ENCODE measurements around the gene SUPT3H.
"Not testable (repeated sequence)": the region's sequence is repeated elsewhere in the genome, so short reads cannot be mapped to it uniquely, and the experiment has no call there.

Gene SUPT3H

DNA sequence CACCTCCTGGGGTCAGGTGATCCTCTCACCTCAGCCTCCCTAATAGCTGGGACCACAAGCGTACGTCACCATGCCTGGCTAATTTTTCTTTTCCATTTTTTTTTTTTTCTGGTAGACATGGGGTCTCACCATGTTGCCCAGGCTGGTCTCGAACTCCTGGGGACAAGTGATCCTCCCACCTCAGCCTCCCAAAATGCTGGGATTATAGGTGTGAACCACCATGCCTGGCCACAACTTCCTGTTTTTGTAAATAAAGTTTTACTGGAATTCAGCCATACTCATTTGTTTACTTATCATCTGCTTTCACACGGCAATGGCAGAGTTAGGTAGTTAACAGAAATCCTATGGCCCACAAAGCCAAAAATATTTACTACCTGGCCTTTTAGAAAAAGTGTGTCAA lies 57.4 kb downstream of the SUPT3H start:
- DNase-seq, result no peak

DNA sequence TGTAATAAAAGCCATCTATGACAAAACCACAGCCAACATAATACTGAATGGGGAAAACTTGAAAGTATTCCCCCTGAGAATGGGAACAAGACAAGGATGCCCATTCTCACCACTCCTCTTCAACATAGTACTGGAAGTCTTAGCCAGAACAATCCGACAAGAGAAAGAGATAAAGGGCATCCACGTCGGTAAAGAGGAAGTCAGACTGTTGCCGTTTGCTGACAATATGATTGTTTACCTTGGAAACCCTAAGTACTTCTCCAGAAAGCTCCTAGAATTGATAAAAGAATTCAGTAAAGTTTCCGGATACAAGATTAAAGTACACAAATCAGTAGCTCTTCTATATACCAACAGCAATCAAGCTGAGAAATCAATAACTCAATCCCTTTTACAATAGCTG lies 63.6 kb downstream of the SUPT3H start:
- DNase-seq, result no peak

DNA sequence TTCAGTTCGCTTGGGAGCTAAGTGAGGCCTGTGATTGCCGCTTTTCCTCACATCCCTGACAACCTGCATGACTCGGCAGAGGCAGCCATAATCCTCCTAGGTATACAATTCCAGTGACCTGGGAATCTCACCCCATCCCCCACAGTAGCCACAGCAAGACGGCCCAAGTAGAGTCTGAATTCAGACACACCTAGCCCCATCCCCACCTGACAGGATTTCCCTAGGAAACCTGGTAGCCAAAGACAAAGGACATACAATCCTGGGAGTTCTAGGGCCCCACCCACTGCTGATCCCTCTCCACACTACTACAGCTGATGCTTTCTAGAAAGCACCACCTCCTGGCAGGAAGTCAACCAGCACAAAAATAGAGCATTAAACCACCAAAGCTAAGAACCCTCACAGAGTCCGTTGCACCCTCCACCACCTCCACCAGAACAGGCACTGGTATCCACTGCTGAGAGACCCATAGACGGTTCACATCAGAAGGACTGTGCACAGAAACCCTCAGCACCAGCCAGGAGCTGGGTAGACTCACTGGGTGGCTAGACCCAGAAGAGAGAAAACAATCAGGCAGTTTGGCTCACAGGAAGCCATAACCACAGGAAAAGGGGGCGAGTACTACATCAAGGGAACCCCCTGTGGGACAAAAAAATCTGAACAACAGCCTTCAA lies 67.5 kb downstream of the SUPT3H start:
- peak; percentile 3 for DNase-seq

DNA sequence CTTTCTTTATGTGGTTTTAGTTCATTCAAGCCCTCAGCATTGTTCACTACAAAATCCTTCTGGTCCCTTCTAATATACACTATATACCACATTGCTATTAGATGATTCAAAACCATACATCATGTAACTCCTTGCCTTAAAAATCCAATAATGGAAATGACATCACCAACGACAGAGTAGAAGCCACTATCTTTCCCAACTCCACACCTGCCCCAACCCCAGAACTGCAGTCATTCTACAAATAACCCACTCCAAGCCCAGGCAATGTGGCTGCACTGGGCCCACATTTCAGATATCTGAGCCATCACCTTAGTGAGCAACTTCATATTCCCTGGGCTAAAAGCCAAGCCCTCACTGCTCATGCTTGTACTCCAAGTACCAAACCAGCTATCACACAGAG lies 72.2 kb downstream of the SUPT3H start:
- DNase-seq, result no peak

DNA sequence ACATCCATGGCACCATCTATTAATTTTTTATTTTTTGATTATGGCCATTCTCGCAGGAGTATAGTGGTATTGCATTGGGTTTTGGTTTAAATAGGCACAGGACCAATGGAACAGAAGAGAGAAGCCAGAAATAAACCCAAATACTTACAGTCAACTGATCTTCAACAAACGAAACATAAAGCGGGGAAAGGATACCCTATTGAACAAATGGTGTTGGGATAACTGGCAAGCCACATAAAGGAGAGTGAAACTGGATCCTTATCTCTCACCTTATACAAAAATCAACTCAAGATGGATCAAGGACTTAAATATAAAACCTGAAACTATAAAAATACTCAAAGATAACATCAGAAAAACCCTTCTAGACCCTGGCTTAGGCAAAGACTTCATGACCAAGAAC lies 74.9 kb downstream of the SUPT3H start:
- no peak for DNase-seq

DNA sequence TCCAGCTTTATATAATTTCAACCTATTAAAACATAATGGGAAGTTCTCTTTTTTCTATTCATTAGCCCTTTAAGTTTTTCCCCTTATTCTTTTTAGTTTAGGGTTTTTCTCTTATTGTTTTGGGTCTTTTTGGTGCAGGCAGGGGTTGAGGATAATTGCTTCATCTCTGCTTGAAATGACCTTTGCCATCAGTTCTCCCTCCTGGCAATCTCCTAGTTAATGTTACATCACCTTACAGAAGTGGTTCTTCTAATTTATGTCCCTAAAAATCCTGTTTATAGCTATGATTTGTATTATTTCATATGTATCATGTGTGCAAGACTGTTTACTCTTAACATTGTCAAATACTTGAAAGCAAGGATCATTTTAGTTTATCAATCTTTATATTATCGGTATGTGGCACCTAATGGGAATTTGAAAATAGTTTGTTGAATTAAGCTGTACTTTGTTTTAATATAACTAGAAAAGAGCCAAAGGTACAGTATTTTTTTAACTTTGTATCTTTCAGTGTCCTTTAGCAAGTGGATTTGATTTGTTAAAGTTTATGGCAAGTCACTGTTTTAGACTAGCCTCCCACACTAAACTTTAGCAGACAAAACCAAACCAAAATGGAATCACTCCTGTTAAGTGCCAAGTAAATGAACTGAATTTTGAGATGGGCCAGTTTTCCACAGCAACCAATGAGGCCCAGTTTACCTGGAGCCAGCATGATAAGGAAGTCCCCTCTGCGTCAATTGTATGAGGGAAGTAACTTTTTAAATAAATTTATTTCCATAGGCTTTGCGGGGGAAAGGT lies 76.2 kb downstream of the SUPT3H start:
- DNase-seq, result no peak

DNA sequence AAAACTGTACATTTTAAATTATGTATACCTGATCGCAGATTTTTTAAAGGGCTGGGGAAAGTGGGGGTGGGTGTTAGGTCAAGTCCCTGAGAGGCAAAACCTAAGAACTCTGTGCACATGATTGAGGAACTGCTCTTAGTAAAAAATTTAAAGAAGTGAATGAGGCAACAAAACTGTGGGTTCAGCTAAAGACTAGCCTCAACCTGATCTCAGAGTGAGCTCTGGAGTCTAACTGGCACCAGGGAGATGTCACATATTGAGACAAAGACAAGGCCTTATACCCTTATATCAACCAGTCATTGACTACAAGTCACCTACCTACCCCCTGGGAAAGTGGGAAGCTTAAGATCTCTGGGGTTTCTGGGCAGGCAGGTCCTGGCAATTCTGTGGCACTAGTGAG lies 77.0 kb downstream of the SUPT3H start:
- DNase-seq, result no peak

DNA sequence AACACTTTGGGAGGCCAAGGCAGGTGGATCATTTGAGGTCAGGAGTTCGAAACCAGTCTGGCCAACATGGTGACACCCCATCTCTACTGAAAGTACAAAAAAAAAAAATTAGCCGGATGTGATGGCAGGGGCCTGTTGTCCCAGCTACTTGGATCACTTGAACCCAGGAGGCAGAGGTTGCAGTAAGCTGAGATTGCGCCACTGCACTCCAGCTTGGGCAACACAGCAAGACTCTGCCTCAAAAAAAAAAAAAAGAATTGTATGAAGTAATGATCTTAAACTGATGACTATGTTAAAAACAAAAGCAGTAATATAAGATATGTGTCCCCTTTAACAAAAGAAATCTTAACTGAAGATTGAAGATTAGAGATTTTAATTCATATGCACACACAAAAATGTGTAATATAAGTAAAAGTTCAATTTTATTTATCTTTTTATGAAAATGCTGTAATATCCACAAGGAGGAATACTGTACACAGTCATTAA lies 78.6 kb downstream of the SUPT3H start:
- DNase-seq, result no peak

DNA sequence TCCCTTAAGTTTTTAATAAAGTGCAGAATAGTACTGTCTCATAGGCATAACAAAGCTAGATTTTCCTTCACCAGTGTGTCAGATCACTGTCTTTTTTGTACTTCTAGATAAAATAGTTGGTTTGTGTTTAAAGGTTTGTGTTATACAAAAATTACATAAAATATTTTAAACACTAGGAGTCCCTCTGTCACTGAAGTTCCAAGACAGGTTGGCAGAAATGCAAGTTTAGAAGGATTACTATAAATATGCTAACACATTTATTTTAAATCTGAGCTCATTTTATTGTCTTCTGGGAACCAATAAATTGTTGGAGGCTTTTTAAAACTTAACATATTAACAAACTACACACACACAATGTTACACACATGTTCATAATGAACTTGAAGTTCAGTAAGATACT lies 80.4 kb downstream of the SUPT3H start:
- DNase-seq, result no peak

DNA sequence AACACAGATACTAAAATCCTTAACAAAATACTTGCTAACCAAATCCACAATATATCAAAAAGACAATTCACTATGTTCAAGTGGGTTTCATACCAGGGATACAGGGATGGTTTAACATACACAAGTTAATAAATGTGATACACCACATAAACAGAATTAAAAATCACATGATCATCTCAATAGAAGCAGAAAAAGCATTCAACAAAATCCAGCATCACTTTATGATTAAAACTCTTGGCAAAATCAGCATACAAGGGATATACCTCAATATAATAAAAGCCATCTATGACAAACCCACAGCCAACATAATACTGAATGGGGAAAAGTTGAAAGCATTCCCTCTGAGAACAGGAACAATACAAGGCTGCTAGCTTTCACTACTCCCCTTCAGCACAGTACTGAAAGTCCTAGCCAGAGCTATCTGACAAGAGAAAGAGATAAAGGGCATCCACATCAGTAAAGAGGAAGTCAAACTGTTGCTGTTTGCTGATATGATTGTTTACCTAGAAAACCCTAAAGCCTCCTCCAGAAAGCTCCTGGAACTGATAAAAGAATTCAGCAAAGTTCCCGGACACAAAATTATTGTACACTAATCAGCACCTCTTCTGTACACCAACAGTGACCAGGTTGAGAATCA lies 83.6 kb downstream of the SUPT3H start:
- DNase-seq, result not testable (repeated sequence)

DNA sequence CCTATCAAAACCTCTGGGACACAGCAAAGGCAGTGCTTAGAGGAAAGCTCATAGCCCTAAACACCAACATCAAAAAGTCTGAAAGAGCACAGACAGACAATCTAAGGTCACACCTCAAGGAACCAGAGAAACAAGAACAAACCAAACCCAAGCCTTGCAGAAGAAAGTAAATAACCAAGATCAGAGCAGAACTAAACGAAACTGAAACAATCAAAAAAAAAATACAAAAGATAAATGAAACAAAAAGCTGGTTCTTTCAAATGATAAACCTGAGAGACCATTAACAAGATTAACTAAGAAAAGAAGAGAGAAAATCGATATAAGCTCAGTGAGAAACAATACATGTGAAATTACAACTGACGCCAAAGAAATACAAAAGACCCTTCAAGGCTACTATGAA lies 84.4 kb downstream of the SUPT3H start:
- DNase-seq, result no peak

DNA sequence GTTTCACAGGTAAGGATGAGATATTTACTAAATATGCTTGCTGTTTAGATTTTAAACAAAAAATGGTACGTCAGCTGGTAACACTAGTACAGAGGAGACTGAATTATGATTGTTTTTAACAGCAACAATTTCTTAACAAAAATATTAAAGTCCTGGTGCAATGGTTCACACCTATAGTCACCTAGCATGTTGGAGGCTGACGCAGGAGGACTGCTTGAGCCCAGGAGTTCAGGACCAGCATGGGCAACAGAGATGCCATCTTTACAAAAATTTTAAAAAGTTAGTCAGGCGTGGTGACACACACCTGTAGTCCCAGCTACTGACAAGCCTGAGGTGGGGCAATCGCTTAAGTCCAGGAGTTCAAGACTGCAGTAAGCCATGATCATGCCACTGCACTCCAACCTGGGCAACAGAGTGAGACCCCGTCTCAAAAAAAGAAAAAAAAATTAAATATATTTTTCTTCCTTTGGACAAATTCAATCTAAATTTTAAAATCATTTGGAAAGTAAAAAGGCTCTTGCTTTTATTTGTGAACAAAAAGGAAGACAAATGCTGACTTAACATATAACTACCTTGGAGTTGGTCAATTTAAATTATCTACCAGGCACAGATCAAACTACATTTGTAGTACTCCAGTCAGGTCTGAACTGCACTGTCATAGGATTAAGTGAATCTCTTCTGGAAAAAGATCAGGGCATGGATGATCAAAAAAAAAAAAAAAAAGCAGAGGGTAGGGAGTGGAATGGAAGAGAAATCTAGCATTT lies 87.8 kb downstream of the SUPT3H start:
- no peak for DNase-seq

DNA sequence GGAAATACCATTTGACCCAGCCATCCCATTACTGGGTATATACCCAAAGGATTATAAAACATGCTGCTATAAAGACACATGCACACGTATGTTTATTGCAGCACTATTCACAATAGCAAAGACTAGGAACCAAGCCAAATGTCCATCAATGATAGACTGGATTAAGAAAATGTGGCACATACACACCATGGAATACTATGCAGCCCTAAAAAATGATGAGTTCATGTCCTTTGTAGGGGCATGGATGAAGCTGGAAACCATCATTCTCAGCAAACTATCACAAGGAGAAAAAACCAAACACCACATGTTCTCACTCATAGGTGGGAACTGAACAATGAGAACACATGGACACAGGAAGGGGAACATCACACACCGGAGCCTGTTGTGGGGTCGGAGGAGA lies 91.0 kb downstream of the SUPT3H start:
- DNase-seq, result not testable (repeated sequence)

DNA sequence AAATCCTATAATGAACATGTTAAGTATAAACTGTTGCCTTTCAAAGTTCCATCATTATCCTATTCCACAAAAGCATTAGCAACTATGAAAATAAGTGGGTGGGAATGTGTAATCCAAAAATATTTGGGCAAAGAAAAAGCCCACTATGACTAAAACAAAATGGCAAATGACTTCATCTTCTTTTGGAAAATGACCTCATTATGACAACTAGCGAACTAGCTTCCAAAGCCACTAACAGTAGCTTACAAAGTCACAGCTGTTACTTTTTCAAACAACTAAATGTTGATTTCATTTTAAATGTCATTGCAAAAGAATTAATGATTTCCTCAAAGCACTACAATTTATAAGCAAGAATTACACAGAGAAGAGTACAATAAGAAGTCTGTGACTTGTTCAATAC lies 99.4 kb downstream of the SUPT3H start:
- no peak for DNase-seq

DNA sequence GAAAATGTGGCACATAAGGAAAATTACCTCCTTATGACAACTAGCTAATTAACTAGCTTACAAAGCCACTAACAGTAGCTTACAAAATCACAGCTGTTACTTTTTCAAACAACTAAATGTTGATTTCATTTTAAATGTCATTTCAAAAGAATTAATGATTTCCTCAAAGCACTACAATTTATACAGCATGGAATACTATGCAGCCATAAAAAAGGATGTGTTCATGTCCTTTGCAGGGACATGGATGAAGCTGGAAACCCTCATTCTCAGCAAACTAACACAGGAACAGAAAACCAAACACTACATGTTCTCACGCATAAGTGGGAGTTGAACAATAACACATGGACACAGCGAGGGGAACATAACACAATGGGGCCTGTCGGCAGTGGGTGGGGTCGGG lies 100.0 kb downstream of the SUPT3H start:
- not testable (repeated sequence) for DNase-seq

DNA sequence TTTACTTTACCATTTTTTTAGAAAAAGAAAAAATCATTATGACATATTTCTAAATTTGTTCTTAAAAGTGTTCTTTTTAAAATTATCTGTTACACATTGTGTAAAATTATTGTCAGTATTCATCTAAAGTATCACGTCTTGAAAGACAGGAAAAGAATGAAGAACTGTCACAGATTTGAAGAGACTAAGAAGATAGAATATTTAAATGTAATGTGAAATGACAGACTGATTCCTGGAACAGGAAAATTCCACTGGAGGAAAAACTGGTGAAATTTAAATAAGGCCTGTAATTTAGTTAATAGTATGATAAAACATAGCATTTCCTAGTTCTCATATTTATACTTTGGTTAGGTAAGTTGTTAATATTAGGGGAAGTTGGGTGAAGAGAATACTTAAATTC lies 102.4 kb downstream of the SUPT3H start:
- DNase-seq, result no peak

DNA sequence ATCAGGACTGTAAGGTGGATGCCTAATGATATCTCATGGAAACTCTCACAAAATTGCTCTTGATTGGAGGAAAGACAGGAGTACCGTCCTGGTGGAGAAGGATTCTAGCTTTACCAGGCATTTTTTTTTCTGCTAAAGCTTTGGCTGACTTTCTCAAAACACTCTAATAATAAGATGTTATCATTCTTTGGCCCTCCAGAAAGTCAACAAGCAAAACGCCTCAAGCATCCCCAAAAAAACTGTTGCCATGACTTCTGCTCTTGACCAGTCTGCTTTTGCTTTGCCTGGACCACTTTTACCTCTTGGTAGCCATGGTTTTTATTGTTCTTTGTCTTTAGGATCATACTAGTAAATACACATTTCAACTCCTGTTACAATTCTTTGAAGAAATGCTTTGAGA lies 105.1 kb downstream of the SUPT3H start:
- DNase-seq, result no peak

DNA sequence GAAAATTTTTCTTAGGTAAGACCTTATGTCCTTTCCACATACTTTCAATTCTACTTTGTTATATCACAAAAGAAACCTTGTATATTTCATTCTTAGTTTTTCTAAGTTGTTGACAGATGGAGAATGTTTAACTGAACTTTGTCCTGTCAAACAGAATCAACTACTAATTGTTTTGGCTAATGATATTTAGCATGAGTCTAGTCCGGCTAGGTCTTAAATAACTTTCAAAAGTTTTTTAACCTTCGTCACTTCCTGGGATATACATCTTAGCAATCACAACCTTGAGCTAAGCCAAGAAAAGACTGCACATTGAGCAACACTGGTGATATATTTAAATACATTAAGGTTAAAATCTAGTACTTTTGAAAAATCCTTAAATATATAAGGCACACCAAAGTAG lies 112.5 kb downstream of the SUPT3H start:
- no peak for DNase-seq

DNA sequence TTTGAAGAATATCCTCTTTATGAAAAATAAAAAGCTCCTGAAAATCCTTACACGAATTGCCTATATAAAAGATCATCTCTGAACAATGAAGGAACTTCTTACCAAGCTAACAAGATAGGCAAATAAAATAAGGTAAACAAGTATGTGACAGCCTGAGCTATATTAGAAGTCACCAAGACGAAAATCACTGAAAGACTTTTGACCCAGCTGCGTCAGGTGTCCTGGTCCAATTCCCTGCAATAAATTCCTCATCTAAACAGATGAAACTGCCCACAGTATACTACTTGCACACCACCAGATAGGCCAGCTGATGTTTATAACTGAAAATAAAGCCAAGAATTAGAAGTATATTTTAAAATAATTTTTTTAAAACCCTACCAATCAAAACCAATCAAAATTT lies 117.0 kb downstream of the SUPT3H start:
- no peak for DNase-seq

DNA sequence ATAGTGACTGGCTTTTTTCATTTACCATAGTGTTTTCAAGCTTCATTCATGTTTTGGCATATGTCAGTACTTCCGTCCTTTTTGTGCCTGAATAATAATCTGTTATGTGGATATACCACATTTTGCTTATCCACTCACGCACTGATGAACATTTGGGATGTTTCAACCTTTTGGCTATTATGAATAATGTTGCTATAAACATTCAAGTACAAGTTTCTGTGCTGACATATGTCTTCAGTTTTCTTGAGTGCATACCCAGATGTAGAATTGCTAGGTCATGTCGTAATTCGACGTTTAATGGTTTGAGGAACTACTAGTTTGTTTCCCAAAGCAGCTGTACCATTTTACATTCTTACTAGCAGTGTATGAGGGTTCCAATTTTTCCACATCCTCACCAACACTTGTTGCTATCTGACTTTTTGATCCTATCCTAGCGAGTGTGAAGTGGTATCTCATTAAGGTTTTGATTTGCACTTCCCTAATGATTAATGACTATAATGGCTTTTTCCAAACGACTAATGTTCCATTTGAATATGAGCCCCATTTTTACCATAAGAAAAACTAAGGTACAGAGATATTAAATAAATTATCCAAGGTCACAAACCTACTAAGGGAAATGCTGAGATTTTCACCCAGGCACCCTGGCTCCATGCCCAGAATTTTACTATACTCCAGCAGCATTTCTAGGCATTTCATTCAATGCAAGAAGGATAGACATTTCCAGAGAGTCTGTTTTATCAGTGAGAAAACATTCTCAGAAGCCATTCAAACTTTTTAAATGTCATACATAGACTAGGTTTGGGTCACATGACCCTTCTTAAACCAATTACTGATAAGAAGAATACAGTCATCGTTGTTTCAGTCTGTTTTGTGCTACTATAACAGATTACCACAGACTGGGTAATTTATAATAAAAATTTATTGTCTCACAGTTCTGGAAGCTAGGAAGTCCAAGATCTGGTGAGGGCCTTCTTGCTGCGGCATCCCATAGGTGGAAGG lies 120.7 kb downstream of the SUPT3H start:
- no peak for DNase-seq

DNA sequence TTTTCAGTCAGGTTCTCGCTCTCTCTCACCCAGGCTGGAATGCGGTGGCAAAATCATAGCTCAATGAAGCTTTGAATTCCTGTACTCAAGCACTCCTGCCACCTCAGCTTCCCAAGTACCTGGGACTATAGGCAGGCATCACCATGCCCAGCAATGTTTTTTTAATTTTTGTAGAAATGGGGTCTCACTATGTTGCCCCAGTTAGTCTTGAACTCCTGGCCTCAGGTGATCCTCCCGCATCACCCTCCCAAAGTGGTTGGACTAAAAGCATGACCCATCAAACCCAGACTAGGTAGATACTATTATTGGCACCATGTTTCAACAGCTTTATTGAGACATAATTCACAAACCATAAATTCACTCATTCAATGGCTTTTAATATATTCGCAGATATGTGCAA lies 122.3 kb downstream of the SUPT3H start:
- DNase-seq, result no peak

DNA sequence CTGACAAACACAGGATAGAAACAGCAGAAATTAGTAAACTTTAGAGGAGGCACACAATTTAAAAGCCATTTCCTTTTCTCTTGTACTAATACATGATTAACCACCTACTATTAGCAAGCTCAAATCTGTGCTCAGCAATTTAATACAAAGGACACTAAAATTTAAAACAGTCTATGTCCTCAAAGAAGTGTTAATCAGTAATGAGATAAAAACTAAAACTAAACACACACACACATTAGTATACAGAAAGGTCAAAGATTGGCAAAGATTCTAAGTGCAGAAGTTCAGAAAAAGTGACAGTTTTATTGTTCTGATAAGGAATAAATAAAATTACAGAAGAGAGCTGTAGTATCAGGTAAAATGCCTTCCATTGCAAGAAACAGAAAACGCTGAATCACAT lies 123.5 kb downstream of the SUPT3H start:
- DNase-seq, result no peak
